ENCODE data around the gene SCRT2.

GRCh38 chr20:668638-669037 lies 7.0 kb downstream of the SCRT2 start:
- TF ChIP-seq CTCF (IDR thresholded peaks at IDR 0.05; ENCODE audit: extremely low read depth in 1 of 2, insufficient read depth in 1 of 2, low read depth in 1 of 2, low read length in 2 of 2) = no peak
- TF ChIP-seq POLR2AphosphoS5 (IDR thresholded peaks at IDR 0.05; ENCODE audit: insufficient read depth, low read depth, low read length) = no peak
- TF ChIP-seq EZH2 (IDR thresholded peaks at IDR 0.05; ENCODE audit: borderline replicate concordance, low read depth, low read length, severe bottlenecking) = no peak
- TF ChIP-seq POLR2A (IDR thresholded peaks at IDR 0.05; ENCODE audit: low read depth, low read length) = no peak
- TF ChIP-seq, protein P1, sequence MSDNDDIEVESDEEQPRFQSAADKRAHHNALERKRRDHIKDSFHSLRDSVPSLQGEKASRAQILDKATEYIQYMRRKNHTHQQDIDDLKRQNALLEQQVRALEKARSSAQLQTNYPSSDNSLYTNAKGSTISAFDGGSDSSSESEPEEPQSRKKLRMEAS (IDR thresholded peaks at IDR 0.05; ENCODE audit: insufficient read depth, insufficient read length) = no peak
- no peak for TF ChIP-seq FOS (IDR thresholded peaks at IDR 0.05; ENCODE audit: borderline replicate concordance, insufficient read depth, low read length)
- TF ChIP-seq MYC (IDR thresholded peaks at IDR 0.05; ENCODE audit: low read depth, low read length) = no peak
- no peak for TF ChIP-seq JUN (IDR thresholded peaks at IDR 0.05; ENCODE audit: borderline replicate concordance, insufficient read depth, insufficient read length, low read depth)
- no peak for TF ChIP-seq GATA2 (IDR thresholded peaks at IDR 0.05; ENCODE audit: insufficient read depth, insufficient read length, low read depth, low read length)

Data from endothelial cell of umbilical vein (primary cell).